GM12891 (cell line): Measurements from ENCODE around the gene TFPT.

Experiments used
- PAX5 ChIP-seq: IDR thresholded peaks from 2 replicates; pipeline ENCODE4 v1.6.1; 2011; ENCODE audit warnings: low read length, moderate library complexity, mild to moderate bottlenecking; ENCODE audit not compliant: insufficient read depth, severe bottlenecking
- POLR2A ChIP-seq: IDR thresholded peaks from 2 replicates; pipeline ENCODE4 v1.6.1; 2011; ENCODE audit warnings: low read depth, low read length, control low read depth
- POLR2AphosphoS5 ChIP-seq: IDR thresholded peaks from 2 replicates; pipeline ENCODE4 v1.6.1; 2011; ENCODE audit warnings: low read depth, low read length, control low read depth
- POU2F2 ChIP-seq: IDR thresholded peaks from 2 replicates; pipeline ENCODE4 v1.6.1; 2011; ENCODE audit warnings: low read depth, mild to moderate bottlenecking, control low read depth, low read length, moderate library complexity
- SPI1 ChIP-seq: IDR thresholded peaks from 2 replicates; pipeline ENCODE4 v1.6.1; 2011; ENCODE audit warnings: low read depth, low read length, control low read depth
- TAF1 ChIP-seq: IDR thresholded peaks from 2 replicates; pipeline ENCODE4 v1.6.1; 2011; ENCODE audit warnings: low read depth, low read length, control low read depth

- TF ChIP-seq POLR2AphosphoS5 (no peak), POLR2A (no peak), PAX5 (no peak), TAF1 (no peak), POU2F2 (no peak), SPI1 (no peak)
Observed at GRCh38 chr19:54099190-54099902, 16.1 kb downstream of the TFPT start.
